GM08714 (cell line): ENCODE results near the gene SLC4A2.
"Not testable (repeated sequence)": the region's sequence is repeated elsewhere in the genome, so short reads cannot be mapped to it uniquely, and the experiment has no call there.

ENCODE experiments used
- H3K4me3 ChIP-seq: fragments of 200-500 bp; sonication (Bioruptor generic); 2 replicates; pipeline ENCODE4 v1.5.1; 2014; ENCODE audit warnings: mild to moderate bottlenecking, low read length, inconsistent platforms
- ZNF274 ChIP-seq: IDR thresholded peaks from 2 replicates; pipeline ENCODE4 v1.6.1; 2012; ENCODE audit warnings: mild to moderate bottlenecking, low read depth, low read length

The SLC4A2 gene, protein sequence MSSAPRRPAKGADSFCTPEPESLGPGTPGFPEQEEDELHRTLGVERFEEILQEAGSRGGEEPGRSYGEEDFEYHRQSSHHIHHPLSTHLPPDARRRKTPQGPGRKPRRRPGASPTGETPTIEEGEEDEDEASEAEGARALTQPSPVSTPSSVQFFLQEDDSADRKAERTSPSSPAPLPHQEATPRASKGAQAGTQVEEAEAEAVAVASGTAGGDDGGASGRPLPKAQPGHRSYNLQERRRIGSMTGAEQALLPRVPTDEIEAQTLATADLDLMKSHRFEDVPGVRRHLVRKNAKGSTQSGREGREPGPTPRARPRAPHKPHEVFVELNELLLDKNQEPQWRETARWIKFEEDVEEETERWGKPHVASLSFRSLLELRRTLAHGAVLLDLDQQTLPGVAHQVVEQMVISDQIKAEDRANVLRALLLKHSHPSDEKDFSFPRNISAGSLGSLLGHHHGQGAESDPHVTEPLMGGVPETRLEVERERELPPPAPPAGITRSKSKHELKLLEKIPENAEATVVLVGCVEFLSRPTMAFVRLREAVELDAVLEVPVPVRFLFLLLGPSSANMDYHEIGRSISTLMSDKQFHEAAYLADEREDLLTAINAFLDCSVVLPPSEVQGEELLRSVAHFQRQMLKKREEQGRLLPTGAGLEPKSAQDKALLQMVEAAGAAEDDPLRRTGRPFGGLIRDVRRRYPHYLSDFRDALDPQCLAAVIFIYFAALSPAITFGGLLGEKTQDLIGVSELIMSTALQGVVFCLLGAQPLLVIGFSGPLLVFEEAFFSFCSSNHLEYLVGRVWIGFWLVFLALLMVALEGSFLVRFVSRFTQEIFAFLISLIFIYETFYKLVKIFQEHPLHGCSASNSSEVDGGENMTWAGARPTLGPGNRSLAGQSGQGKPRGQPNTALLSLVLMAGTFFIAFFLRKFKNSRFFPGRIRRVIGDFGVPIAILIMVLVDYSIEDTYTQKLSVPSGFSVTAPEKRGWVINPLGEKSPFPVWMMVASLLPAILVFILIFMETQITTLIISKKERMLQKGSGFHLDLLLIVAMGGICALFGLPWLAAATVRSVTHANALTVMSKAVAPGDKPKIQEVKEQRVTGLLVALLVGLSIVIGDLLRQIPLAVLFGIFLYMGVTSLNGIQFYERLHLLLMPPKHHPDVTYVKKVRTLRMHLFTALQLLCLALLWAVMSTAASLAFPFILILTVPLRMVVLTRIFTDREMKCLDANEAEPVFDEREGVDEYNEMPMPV

DNA sequence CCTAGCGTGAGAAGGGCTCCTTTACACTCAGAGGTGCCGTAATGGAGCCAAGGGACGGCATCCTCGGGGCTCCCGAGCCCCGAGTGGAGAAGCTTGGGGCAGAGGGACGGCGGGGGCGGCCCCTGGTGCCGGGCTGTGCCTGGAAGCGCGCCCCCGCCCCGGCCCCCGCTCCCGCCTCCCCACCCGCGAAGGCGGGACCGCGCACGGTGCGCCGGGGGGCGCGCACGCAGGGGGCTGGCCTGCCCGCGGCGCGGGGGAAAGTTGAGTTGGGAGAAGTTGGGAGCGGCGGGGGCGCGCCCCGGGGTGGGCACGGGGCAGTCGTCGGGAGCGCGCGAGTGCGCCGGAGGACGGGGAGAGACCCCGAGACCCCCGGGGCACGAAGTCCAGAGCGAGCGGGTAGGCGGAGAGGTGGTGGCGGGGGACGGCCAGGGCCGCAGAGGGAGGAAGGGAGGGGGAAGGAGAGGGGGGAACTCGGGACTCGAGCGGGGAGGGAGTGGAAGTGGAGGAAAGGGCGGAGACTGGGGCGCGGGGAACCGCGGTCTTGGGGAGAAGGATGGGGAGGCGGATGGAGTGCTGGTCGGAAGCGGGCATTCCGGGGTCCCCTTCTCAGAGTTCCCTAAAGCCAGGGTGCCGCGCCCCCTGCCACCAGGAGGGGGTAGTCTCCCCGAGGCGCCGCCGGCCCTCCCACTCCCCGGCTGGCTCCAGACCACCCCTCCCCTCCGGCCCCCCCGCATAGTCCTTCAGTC lies at the start of gene SLC4A2:
Gene SLC4A2 (plus strand): TSS at position 223 of the 746 bp plus-strand sequence. CDS start 2,399 bp downstream, outside the sequence.
- peak within 1 kb of the TSS; percentile 86 for H3K4me3 ChIP-seq
- TF ChIP-seq ZNF274 = no peak

DNA sequence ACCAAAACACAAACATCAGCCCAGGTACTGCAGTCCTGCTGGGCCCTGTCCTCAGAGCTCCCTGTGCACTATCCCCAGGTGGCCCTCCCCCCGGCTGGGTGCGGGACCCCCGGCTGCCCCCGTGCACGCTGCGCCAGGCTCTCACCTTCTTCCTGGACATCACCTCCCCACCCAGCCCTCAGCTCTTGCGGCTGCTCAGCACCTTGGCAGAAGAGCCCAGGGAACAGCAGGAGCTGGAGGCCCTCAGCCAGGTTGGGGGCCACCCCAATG lies 49.4 kb upstream of the SLC4A2 start:
- no peak overlapping the region for H3K4me3 ChIP-seq
- TF ChIP-seq ZNF274 = no peak

DNA sequence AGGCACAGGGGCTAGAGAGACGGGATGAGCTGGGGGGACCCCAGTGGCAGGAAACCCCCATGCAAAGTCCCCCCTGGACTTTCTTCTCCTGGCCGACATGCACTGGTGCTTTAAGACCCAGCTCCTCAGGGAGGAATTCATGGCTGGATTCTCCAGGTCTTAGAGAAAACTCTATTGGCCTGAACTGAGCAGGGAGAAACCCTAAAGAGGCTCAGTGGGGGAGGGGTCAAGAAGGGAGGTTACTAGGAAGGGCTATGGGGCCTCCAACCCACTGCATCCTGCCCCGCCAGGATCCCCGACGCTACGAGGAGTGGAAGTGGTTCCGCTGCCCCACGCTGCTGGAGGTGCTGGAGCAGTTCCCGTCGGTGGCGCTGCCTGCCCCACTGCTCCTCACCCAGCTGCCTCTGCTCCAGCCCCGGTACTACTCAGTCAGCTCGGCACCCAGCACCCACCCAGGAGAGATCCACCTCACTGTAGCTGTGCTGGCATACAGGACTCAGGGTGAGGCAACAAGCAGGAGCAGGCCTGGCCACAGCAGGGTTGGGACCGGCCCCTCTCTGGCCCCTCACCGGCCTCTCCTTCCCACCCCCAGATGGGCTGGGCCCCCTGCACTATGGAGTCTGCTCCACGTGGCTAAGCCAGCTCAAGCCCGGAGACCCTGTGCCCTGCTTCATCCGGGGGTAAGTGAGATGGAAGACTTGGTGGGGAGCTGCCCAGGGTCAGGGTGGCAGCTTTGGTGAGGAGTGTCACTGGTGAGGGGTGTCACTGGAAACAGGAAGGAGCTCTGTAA lies 48.9 kb upstream of the SLC4A2 start:
- no peak for TF ChIP-seq ZNF274
- H3K4me3 ChIP-seq = no peak overlapping the region

DNA sequence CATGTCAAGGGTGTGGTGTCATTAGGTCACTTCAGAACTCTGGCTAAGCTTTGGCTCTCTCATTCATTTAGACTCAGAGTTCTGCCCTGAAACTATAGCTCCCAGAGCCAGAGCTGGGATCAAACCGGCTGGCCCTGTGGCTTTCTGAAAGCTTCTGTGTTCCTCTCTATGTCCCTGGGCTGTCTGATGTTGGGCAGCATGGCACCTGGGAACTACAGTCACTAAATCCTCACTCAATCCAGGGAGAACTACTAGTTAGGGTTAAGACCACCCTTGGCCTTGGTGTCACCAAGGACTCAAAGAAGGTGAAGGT lies 48.3 kb upstream of the SLC4A2 start:
- no peak overlapping the region for H3K4me3 ChIP-seq
- TF ChIP-seq ZNF274 = no peak

DNA sequence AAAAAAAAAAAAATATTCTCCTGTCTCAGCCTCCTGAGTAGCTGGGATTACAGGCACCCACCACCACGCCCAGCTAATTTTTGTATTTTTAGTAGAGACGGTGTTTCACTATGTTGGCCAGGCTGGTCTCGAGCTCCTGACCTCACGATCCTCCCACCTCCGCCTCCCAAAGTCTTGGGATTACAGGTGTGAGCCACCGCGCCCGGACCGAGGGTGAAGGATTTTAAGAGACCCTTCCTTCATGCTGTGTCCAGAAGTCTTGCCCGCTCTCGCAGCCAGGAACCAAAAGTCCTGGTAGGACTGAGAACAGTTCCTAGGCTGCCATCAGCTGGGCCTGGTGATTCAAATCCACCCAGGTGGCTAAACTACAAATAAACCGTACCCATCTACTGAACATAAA lies 47.8 kb upstream of the SLC4A2 start:
- not testable (repeated sequence) for H3K4me3 ChIP-seq

DNA sequence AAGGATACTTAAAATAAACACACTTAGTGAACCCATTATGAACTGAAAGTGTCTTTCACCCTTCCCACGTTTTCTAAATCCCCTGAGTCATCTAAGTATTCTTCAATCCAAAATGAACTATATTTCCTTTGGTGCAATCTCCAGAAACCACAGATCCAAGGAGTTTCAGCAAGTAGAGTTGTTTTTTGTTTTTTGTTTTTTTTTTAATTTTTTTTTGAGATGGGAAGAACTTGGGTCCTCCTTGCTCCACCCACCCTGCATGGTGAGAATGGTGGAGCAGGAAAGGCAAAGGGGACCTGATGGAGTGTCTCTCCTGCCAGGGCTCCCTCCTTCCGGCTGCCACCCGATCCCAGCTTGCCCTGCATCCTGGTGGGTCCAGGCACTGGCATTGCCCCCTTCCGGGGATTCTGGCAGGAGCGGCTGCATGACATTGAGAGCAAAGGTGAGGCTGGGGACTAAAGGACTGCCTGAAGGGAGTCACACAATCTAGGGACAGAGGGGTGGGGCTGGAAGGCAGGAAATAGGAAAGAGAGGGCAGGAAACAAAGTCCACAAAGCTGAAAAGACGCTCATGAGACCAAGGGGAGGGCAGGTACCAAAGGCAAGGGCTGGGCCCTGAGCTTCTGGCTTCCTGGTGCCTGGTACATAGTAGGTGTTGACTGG lies 47.2 kb upstream of the SLC4A2 start:
- no peak for TF ChIP-seq ZNF274
- H3K4me3 ChIP-seq = no peak overlapping the region

DNA sequence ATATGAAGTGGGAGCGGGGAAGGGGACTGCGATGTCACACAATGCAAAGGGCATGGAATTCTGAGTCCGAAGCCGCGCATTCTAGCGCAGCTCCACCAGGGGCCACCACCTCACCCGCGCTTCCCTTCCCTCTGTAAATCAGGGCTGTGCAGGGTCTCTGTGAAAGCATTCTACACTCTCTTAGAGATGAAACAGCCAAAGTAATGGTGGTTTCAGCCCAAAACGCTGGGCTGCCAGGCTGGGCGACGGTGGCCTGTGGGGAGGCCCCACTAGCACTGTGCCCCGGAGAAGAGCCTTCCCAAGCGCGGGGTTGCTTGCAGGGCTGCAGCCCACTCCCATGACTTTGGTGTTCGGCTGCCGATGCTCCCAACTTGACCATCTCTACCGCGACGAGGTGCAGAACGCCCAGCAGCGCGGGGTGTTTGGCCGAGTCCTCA lies 46.5 kb upstream of the SLC4A2 start:
- TF ChIP-seq ZNF274 = no peak
- H3K4me3 ChIP-seq = no peak overlapping the region

DNA sequence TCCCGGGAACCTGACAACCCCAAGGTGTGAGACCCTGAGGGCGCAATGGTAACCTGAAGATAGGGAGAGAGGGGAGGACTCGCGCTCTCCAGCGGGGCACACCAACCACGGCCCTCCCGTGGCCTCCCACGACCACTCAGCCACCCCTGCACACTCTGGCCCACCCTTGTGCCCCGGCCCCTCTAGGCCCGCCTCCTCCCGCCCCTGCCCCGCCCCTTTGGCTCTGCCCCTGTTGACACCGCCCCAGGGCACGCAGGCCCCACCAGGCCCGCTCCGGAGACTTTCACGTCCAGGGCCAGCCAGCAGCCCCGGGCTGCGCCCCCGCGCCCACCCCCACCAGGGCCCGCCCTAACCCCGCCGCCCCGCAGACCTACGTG lies 46.0 kb upstream of the SLC4A2 start:
- H3K4me3 ChIP-seq = no peak overlapping the region; the same call in 1 of the 2 replicates
- TF ChIP-seq ZNF274 = no peak

DNA sequence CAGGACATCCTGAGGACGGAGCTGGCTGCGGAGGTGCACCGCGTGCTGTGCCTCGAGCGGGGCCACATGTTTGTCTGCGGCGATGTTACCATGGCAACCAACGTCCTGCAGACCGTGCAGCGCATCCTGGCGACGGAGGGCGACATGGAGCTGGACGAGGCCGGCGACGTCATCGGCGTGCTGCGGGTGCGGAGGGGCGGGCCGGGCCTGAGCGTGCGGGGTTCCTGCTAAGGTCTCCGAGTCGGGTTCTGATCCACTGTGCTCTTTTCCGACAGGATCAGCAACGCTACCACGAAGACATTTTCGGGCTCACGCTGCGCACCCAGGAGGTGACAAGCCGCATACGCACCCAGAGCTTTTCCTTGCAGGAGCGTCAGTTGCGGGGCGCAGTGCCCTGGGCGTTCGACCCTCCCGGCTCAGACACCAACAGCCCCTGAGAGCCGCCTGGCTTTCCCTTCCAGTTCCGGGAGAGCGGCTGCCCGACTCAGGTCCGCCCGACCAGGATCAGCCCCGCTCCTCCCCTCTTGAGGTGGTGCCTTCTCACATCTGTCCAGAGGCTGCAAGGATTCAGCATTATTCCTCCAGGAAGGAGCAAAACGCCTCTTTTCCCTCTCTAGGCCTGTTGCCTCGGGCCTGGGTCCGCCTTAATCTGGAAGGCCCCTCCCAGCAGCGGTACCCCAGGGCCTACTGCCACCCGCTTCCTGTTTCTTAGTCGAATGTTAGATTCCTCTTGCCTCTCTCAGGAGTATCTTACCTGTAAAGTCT lies 45.5 kb upstream of the SLC4A2 start:
- peak overlapping the region; percentile 55; the same call in 1 of the 2 replicates for H3K4me3 ChIP-seq
- TF ChIP-seq ZNF274 = no peak

DNA sequence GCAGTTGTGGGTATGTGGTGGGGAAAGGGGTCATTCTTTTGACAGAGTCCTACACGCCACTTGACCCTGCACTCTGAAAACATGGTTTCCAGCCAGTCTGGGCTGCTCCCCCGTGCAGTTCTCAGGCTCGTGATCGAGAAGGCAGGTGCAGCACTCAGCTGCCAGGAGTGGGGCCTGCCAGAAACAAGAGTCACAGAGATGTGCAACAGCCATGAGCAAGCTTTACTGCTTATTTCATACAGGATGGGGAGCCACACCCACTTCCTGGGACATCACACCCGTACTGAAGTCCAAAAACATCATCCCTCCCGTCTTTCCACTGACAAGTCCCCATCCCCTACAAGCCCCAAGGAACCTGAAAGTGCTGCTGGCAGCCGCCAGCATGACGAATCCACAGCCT lies 44.4 kb upstream of the SLC4A2 start:
- TF ChIP-seq ZNF274 = no peak
- no peak overlapping the region for H3K4me3 ChIP-seq

DNA sequence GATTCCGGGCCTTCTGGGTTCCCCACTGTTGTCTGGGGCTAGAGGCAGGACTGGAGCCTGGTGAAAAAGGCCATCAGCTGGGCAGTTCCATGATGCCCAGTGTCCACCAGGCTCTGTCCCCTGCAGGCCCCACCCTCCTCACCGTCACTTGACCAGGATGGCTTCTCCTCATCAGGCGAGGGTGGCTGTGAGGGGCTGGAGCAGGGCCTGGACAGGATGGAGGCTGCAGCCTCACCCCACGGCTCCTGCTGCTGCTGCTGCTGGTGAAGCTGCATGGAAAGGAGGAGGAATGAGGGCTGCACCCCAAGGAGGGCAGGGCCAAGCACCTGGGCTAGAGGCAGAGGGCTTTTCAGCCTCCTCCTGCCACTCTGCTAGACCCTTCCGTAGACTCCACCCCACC lies 43.4 kb upstream of the SLC4A2 start:
- no peak overlapping the region for H3K4me3 ChIP-seq
- no peak for TF ChIP-seq ZNF274

DNA sequence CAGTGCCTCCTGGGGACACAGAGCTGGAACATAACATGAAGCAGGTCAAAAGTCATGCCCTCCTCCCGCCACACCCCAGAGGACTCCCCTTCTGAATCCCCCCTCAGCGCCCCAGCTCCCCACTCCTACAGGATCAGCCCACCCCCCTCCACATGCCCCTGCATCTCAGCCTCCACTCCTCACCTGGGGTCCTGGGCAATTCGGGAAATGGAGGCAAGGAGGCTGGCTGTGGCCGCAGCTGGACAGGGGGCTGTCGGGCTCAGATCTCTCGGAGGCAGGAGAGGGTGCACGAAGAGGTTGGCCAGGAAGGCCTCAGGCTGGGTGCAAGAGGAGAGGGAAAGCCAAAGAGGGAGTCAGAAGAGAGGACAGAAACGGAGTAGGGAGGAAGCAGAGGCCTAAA lies 42.9 kb upstream of the SLC4A2 start:
- H3K4me3 ChIP-seq = no peak overlapping the region
- TF ChIP-seq ZNF274 = no peak
